GM18508 (cell line): Measurements from ENCODE around the gene ELF2.
A peak's percentile ranks its signal among the peaks of the same experiment; 100 is the strongest.
"Not testable (repeated sequence)": the region's sequence is repeated elsewhere in the genome, so short reads cannot be mapped to it uniquely, and the experiment has no call there.

Experiments used
- ATAC-seq: cut with Tn5 transposase; IDR thresholded peaks from one replicate; pipeline ENCODE4 v1.9.1; 2021; ENCODE audit warnings: moderate number of reproducible peaks; ENCODE audit not compliant: insufficient read depth, unreplicated experiment

ELF2 gene

DNA sequence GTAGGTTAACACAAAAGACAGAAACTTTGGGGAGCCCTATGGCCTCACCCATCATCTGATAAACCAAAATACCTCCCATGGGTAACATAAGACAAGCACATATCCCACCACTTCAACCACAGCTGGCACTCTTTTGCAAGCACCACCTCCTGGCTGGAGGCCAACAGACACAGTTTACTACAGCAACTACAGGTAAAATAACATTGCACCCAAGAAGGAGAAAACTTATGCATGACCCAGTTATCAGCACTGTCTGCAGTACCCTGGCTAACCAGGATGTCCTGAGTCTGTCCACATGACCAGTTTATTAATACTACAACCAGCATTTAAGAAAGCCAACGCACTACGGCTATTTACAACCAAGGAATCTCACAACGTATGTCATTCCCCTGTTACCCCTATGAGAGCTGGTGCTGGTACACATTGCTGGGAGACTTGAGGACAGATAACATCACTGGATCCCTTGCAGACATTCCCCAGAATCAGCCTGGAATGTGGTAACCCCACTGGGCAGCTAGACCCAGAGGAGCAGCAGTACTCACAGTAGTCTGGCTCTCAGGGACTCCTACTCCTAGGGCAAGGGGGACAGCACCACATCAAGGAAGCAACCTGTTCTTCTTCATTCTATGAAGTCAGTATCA lies 32.0 kb downstream of the ELF2 start:
- ATAC-seq: no peak

- ATAC-seq: no peak
These were observed 32.7 kb downstream of the ELF2 start for GRCh38 chr4:139144161-139144859.

DNA sequence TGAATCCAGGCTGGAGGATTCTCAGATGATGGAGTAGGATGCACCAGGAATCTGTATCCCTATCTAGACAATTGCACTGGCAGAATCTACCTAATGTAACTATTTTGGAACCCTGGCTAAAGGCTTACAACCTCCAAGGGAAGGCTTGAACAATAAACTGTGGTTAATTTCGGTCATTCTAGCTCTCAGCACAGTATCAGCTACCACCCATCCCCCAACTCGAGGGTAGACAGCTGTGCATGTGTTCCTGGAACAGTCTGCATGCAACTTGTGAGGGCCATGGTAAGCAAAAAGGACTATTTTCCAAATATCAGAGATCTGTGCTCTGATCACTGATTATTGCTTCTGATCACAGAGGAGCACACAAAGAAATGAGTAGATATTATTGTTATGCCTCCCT lies 34.0 kb downstream of the ELF2 start:
- ATAC-seq: no peak

DNA sequence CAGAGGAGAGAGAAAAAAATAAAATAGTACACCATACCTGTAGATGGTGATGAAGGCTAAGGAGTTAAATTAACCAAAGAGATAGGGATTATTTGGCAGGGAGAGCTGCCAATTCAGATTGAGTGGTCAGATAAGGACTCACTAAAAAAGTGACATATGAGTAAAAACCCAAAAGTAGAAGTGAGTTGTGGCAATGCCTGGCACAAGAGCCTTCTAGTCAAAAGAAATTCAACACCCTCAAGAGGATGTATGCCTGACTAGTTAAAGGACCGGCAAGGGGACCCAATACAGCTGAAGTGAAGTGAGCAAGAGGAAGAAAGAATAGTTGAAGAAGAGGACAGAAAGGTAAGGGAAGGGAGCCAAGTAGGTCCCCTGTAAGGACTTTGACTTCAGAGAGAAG lies 34.9 kb downstream of the ELF2 start:
- ATAC-seq: peak; percentile 85

DNA sequence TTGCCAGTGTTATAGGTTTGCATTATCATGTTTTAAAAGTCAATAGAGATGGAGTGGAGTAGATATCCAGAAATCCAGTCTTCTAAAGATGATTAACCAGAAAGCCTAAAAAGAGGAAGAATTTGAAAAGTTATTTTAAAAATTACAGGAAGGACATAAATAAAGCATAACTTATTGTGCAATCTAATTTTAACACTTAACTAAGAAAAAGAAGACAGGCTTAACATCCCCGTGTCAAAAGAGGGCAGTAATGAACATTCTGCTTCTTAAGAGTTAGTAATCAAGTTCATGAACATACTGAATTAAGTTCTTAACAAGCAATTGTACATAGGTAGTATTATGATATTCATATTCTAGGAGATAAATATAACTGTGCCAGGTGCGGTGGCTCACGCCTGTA lies 39.3 kb downstream of the ELF2 start:
- ATAC-seq: no peak

- no peak for ATAC-seq
These were observed 42.6 kb downstream of the ELF2 start for GRCh38 chr4:139134403-139134802.

DNA sequence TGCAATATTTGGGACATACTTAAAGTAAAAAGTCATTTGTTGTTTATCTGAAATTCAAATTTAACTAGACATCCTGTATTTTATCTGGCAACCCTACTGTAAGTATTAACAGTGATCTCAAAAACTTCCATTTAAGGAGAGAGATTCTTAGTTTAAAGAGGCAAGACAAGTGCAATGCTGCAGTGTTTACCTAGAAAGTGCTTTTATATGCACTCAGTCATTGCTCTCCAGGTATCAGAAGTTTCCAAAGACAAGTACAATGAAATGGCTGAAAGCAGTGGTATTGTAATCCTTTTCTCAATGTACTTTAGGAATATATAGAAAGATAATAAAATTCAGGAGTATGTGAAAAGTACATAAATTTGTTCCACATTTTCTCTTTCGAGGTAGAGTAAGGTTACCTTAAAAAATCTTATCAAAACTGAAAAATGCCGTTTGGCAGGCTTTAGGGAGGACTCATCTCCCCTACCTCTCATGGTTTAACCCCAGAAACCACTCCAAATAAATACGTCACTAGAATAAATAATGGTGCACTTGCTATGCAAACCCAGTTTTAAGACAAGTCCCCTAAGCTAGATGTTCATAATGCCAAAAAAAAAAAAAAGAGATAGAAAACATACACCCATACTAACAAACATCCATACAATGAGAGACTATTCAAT lies 45.7 kb downstream of the ELF2 start:
- ATAC-seq: no peak

GRCh38 chr4:139129206-139129605 lies 47.8 kb downstream of the ELF2 start:
- ATAC-seq: no peak

- no peak for ATAC-seq
These were observed 50.1 kb downstream of the ELF2 start for GRCh38 chr4:139126898-139127297.

GRCh38 chr4:139123910-139124309 lies 53.1 kb downstream of the ELF2 start:
- no peak for ATAC-seq

DNA sequence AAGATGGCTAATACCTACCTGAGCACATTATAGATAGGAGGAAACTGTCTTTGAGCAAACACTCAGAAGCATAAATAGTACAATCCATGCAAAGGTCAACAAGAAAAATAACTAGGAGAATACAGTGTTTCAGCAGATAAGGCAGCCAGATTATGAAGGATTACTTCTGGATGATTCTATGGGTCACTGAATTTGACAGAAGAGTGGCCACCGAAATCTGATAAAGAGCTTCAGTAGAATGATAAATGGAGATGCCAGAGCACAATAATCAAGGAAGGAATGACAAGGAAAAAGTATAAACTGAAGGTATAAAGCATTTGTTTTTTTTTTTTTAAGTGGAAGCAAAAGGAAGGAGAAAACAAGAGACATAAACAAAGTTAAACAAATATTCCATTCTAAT lies 58.7 kb downstream of the ELF2 start:
- no peak for ATAC-seq

DNA sequence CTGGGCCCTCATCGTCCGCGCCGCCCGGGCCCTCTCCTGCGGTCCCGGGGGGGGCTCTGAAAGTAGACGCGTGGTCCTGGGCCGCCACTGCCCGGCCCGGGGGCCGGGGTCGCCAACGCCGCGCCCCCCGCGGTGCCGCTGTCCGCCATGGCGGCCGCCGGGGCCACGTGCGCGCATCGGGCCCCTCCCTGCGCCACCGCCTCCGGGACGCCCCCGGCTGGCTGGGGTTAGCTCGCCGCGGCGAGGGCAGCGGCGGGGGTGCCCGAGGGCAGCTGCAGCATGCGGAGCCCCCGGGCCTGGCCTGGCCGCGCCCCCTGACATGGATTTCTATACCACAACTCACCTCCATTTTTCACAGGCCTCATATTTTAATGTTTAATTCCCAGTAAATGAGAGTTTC lies 61.8 kb downstream of the ELF2 start:
- ATAC-seq: no peak

DNA sequence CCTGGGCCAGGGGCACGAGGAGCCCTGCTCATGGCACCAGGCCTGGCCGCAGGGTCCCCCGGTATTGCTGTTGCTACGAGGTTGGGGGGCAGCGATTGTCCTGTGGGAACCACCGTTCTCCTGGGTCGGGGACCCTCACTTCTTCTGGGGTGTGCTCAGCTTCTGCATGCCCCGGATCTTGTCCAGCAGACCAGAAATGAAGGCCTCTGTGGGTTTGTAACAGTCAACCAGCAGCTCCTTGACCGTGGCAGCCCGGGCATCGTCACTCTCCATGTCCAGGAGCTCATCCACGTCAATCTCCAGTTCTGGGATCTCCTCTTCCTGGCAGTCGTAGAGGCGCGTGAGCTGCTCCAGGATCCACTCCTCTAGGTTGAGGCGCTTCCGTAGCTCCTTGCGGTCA lies 62.2 kb downstream of the ELF2 start:
- not testable (repeated sequence) for ATAC-seq

- no peak for ATAC-seq
These were observed 64.4 kb downstream of the ELF2 start for GRCh38 chr4:139112650-139113049.

DNA sequence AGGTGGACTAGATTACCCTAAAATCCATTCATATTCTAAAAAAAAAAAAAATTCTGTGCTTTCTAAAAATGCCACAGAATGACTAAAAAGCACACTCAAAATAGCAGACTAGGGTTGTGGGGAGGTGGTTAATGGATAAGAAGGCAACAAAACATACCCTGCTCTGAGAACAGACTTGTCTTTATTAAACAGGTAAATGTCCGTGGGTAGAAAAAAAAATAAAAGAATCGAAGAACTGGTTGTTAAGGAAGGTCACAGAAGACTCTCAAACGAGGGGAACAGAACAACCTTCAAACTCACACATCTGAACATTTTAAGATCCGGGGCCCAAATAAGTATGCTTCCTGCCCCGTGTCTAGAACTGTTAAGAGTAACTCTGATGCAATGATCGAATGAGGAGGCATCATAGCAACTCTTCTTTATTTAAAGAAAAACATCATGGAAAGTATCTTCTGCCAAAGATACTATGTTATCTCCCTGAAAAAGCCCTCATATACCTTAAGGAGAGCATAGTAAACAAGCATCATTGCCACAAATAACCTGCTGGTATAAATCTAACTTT lies 68.4 kb downstream of the ELF2 start:
- ATAC-seq: no peak

DNA sequence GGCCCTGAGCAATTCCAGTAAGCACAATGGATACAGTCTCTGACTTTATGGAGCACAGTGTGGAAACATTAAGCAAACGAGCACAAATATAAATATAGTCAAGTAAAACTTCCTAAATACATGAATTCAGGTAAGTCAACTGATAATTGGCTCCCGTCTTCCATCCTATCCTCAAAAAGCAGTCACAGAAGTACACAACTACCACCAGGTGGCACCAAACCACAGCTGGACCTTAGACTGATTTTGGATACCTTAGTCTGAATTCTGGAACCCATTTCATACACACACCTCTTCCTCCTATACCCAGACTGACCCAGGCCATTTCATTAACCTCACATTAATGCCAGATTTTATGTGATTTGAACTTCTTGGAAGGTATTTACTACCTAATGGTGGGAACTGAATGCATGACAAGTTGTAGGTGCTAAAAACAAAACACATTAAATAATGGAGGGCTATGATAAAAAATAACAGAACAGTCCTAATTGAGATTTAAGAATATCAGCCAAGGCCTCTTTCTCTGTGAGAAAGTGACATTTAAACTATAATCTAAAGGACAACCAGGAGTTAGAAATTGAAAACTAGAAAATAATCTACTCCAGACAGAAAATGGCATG lies 77.5 kb downstream of the ELF2 start:
- peak; percentile 86 for ATAC-seq

- ATAC-seq: no peak
These were observed 84.7 kb downstream of the ELF2 start for GRCh38 chr4:139092271-139092670.

GRCh38 chr4:139085141-139085540 lies 91.9 kb downstream of the ELF2 start:
- ATAC-seq: no peak

DNA sequence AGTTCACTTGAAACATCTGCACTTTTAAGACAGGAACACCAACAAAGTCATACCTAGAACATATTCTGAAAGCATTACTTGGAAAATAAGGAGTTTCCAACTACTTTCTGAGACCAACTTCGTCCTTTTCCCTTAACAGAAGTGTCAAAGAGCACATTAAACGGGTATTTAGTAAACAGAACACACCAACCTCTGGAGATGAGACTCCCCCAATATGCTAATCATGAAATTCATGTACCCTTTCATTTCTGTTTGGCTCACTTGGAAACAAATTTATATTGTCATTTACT lies 92.3 kb downstream of the ELF2 start:
- no peak for ATAC-seq

GRCh38 chr4:139083956-139084803 lies 92.8 kb downstream of the ELF2 start:
- ATAC-seq: peak; percentile 30
